Measurements from ENCODE around the gene DIPK1A.
A peak's percentile ranks its signal among the peaks of the same experiment; 100 is the strongest.
"Not testable (repeated sequence)": the region's sequence is repeated elsewhere in the genome, so short reads cannot be mapped to it uniquely, and the experiment has no call there.

DIPK1A gene

DNA sequence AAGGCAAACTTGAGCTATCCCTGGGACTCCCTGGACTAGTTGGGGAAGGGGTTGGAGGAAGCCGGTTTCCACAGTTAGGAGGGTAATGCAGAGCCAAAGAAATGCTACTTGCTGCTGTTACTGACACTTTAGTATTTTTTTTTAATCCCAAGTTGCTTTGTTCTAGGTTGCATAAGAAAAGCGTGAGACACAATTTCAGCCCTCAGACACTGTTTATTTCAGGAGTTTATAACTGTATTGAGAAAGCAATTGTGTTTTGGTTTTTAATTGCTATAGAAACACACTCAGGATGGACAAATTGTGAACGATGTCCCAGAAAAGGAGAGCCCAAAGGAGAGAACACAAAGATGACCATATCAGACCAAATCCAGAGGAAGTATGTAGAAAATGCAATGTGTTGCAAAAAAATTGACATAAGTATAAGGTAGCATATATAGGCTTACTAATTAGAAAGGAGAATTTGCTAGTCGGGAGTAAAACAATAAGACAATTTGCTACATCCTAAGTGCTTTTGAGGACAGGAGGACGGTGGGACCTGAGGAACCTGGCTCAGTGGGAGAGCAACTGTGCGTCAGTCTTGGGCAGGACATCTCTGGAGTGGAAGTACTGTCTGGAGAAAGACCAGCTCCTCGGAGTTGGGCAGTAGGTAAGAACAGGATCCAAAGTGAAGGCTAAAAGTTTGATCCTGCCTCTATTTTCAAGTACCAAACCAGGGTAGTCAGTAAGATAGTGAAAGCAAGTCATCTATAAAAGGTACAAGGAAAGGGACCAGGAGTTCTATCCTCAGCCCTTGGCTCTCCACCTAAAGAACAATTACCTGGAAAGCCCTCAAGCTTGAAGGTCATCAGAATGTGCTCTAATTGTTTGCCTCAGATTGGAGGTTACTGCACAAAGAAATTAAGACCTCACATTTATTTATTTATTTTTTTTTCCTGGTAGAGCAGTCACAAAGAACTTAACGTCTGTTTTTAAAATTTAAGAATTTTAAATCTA is 39.9 kb downstream of the DIPK1A start:
- no peak for DNase-seq (ENCODE audit: low read depth in 2 of 2)

DNA sequence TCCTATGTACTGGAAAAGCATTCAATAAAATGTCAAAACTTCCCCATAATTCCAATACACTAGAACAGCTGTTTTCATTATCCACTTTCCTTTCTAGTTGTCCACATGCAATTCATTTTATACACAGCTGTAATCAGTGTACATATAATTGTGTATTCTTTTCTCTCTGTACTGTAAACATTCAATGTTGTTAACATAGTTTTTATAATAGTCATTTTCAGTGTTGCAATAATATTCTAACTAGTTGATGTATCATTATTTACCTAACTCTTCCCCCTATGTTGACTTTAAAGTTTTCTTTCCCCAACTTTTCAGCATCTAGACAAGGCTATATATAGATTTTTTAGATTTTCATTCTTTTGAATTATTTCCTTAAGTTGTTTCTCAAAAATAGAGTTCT is 44.4 kb downstream of the DIPK1A start:
- DNase-seq (ENCODE audit: low read depth in 2 of 2) = no peak

DNA sequence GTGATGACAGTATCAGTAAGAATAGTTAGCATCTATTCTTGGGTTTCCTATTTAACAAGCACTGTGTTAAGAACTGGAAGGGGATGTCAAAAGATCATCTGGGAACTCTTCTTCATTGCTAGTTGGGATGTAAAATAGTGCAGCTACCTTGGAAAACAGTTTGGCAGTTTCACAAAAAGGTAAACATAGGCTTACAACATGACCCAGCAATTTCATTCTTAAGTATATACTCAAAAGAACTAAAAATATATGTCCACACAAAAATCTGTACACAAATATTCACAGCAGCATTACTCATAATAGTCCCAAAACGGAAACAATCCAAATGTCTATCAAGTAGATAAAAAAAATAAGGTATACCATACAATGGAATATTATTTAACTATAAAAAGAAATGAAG is 45.7 kb downstream of the DIPK1A start:
- no peak for DNase-seq (ENCODE audit: low read depth in 2 of 2)

DNA sequence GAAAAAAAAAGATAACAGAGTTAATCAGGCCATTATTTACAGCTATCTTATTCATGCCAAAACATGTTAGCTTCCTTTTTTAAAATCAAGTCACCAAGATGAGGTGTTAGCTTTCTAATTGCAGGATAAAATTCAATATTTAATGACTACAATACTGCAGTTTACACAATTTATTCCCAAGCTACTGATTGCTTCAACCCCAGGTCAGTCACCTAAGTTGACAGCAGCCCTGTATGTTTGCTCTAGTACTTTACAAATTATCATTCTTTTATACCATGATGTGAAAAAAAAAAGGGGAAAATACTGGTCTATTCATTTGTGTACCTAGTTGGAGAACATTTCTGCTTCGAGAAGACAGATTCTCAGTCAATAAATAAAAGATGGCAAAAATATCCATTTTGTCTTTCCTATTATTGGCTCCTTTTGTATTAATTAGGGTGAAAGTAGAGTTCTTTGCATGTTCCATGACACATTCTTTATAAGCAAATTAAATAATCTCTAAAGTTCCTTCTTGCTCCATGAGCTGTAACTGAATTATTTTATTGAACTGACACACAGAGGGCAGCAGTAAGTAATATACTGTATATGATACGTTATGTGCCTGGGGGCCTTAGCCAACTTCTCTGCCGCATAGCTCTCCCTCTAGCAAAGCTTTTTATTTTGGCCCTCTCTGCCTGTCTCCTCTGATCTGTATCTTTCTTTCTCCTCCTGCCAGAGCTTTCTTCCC is 48.0 kb downstream of the DIPK1A start:
- no peak for DNase-seq (ENCODE audit: low read depth in 2 of 2)

DNA sequence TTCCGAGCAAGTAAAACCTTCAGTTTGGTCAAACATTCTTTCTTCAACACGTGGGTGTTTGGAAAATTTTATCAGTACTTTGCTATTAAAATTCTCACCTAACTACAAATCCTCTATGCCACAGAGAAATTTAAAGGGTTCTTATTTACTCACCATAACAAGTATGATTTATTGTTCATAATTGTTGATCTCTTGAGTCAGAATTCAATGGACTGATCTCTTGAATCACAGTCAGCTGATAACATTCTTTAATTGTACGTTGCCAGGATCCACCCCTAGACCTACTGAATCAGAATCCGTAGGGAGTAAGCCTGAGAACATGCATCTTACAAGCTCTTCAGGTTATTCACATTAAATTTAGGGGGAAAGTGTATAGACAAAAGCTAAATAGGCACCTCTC is 51.2 kb downstream of the DIPK1A start:
- no peak for DNase-seq (ENCODE audit: low read depth in 2 of 2)

DNA sequence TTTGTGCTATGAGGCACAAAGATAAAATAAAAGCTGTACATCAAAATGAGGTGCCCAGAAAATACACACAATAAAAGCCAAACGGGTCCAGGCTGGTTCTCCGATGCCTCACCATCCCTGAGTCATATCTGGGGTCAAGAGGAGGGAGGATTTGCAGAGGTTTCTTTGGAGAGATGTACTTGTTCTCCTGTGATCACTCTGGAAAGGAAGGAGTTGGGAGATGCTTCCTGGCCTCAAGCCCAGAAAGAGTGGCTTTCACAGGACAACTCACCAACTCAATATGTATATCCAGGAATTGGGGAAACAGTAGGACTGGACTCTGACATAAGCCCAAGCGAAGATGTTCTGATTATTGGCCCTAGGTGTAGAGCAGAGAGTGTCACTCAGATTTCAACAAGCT is 51.9 kb downstream of the DIPK1A start:
- no peak for DNase-seq (ENCODE audit: low read depth in 2 of 2)

DNA sequence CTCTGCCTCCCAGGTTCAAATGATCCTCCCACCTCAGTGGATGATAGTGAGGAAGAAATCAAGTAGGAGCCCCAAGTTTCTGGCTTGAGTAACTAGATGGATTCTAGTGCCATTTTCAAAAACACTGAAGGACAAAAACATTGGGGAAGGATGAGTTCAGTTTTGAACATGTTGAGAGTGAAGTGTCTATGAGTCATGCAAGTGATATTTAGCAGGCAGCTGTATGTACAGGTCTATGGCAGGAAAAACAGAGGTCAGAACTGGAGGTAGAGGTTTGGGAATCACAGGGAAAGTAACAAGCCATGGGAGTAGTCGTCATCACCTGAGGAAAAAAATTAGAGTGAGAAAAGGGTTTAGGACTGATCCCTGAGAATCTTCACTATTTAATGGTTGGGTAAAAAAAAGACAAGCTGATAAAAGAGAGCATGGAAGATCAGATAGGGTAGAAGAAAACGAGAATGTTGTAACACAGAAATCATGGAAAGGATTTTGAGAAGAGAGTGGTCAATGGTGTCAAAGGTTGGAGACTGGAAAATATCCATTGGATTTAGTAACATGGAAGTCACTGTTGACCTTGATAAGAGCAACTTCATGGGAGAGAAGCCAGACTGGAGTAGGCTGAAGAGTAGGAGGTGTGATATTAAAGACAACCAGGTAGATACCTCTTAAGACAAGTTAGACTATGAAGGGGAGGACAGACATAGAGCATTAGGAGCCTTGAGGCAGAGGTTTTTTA is 53.1 kb downstream of the DIPK1A start:
- DNase-seq (ENCODE audit: low read depth in 2 of 2) = no peak

DNA sequence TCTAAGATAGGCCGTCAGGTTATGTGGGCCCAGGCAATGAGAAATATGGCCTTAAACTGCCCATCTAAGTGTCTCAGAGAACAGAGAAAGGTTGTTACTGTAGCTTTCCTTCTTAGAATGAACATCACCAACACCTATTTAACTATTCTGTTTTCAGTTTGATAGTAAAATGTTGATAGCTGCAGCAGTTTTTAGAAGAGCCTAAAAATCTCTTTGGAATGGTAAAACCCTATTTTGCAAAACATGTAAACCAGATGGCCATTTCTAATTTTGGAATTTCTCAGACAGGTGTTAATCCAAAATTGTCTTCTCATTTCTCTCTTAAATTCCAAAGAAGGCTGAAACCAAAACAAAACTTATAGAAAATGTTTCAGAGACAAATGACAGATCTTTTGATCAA is 57.5 kb downstream of the DIPK1A start:
- DNase-seq (ENCODE audit: low read depth in 2 of 2) = no peak

DNA sequence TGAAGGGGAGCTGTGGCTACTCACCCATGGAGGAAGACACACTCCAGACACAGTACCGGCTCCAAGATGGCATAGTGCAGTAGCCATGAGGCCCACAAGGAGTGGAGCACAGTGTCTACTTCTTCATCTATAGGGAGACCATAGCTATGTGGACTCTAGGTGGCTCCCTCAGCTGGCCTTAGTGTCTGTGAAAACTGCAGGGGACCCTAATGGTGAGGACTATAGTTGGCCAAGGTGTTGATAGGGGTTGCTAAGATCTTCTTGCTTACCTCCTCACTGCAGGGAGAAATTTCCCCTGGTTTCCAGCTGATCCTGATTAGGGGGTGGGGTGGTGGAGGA is 58.9 kb downstream of the DIPK1A start:
- DNase-seq (ENCODE audit: low read depth in 2 of 2) = no peak

DNA sequence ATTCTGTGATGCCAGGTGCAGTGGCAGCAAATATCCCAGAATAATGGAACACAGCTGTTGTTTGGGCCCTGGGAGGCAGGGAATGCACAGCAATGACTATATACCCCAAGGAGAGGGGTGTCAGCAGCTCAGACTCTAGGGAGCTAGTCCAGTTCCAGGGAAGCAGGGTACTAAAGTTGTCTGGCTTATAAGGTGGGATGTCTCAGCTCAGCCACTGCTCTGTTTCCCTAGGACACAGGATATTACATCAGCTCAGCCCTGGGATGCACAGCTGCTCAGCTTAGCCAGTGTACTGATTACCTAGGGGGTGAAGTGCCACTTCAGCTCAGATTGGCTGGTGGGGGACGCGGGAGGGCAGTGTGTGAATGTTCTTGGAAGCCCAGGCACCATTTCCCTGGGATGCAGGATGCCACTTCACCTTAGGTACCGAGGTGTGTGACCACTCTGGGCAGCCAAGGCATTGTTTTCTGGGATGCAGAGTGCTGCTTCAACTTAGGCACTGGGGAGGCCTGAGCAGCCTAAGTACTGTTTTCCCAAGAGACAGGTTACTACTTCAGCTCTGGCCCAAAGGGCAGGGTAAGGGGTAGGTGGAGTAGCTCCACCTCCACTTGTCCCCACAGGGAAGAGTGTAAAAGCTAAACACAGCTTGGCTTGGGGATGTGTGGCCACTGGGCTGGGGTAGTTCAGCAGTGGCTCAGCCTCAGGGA is 59.4 kb downstream of the DIPK1A start:
- DNase-seq (ENCODE audit: low read depth in 2 of 2) = no peak

DNA sequence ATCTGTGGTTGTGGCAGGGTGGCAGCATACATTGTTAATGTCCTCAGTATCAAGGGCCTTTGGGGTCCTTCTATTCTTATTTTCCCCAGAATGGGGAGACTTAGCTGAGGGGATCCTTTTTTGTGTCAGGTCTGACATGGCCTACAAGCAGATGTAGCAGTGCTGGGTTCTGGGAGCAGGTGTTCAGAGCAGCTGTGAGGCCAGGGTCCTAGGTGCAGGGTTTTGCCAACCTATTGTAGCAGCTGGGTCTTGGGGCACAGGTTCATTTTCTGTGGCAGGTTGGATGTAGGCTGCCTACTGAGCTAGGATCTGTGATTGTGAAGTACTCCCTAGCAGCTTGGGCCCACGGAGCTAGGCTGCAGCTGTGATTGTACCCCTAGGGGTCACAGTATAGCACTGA is 60.1 kb downstream of the DIPK1A start:
- no peak for DNase-seq (ENCODE audit: low read depth in 2 of 2)

DNA sequence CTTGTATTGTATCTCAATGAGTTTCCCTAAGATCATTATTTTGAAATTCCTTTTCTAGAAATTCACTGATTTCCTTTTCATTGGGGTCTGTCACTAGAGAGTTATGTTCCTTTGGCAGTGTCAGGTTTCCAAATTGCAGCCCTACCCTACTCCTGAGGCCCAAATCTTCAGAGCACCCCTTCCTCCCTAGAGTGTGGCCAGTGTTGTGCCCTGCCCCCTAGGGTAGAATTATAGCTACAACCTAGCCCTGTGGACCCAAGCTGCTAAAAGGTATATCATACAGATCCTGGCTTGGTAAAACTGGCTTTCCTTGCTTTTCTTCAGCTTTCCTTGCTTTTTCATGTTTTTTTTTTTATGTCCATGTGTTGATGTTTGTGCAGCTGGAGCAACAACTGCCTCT is 60.7 kb downstream of the DIPK1A start:
- DNase-seq (ENCODE audit: low read depth in 2 of 2) = no peak

DNA sequence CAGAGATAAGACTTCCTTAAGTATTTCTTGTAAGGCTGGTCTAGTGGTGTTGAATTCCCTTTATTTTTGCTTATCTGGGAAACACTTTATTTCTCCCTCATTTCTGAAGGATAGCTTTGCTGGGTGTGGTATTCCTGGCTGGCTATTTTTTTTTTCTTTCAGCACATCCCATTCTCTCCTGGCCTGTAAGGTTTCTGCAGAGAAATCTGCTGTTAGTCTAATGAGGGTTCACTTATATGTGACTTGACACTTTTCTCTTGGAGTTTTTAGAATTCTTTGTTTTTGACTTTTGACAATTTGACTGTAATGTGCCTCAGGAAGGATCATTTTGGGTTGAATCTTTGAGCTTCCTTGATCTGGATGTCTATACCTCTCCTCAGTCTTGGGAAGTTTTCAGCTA is 61.5 kb downstream of the DIPK1A start:
- DNase-seq (ENCODE audit: low read depth in 2 of 2) = no peak

DNA sequence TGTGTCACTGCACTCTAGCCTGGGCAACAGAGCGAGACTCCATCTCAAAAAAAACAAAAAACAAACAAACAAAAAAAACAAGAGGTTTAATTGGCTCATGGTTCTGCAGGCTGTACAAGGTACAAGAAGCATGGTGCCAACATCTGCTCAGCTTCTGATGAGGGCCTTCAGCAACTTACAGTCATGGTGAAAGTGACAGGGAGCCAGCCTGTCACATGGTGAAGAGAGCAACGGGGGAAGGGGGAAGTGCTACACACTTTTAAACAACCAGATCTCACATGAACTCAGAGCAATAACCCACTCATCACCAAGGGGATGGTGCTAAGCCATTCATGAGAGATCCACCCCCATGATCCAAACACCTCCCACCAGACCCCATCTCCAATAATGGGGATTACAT is 63.2 kb downstream of the DIPK1A start:
- not testable (repeated sequence) for DNase-seq (ENCODE audit: low read depth in 2 of 2)

DNA sequence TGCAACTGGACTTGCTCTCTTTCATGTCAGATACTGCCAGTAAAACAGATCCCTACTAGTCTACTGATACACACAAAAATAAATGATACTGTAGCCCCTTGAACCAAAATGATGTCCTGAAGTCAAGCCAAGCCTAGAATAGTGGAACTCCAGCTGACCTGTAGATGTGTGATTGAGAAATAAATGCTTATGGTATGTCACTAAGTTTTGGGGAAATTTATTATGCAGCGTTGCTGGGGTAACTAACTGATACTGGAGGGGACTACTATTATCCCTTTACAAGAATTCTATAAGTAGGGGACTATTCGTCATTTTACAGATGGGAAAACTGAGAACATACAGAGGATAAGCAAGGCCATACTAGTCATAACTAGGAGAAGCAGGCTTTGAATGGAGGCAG is 73.8 kb downstream of the DIPK1A start:
- no peak for DNase-seq (ENCODE audit: low read depth in 2 of 2)

DNA sequence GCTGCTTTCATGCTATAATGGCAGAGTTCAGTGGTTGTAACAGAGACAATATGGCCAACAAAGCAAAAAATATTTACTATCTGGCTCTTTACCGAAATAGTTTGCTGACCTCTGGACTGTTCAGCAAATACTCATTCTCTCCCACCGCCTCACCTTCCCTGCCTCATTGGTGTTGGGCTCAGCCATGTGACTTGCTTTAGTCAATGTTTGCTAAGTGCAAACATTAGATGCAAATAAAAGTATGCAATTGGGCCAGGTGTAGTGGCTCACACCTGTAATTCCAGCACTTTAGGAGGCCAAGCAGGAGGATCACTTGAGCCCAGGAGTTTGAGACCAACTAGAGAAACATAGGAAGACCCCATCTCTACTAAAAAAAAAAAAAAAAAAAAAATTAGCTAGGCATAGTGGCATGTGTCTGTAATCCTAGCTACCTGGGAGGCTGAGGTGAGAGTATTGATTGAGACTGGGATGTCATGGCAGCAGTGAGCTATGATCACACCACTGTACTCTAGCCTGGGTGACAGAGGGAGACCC is 74.3 kb downstream of the DIPK1A start:
- no peak for DNase-seq (ENCODE audit: low read depth in 2 of 2)

DNA sequence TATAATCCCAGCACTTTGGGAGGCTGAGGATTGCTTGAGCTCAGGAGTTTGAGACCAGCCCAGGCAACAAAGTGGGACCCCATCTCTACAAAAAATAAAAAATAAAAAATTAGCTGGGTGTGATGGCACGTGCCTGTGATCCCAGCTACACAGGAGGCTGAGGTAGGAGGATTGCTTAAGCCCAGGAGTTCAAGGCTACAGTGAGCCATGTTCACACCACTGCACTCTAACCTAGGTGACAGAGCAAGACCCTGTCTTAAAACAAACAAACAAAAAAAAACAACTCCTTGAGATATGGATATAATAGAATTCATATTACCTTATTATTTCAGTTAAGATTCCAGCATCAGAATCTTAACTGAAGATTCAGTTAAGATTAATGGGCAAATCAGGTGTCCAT is 77.1 kb downstream of the DIPK1A start:
- DNase-seq (ENCODE audit: low read depth in 2 of 2) = no peak

DNA sequence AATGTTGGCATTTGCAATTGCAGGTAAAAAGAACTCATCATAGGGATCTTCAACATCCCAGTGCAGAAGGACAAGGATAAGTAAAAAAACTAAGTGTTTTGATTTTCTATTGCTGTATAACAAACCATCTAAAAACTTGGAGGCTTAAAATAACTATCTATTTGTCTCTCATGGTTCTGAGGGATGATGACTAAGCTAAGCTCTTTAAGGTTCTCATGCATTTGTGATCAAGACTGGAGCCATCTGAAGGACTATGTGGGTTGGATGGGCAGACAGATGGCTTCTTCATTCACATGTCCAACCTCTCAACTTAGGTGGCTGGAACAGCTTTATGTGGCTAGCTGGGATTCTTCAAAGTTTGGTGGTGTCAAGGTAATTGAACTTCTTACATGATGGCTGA is 78.0 kb downstream of the DIPK1A start:
- DNase-seq (ENCODE audit: low read depth in 2 of 2) = no peak

DNA sequence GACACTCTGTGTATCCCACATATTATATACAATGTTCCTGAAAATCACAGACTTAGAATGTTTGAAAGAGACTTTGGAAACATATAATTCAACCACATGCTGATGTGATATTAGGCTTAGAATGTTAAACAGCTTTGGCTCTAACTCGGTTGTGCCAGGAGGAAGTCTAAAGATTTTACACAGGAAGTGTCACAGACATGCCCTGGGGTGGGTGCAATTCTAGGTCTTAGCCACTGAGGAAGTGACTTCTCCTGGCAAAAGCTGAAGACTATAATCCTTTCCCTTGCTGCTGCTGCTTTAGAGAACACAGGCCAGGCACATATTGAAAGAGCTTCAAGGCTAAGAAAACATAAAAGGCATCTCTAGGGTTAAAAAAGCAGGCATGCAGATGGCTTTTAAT is 78.4 kb downstream of the DIPK1A start:
- DNase-seq (ENCODE audit: low read depth in 2 of 2) = peak; percentile 22 to 29

DNA sequence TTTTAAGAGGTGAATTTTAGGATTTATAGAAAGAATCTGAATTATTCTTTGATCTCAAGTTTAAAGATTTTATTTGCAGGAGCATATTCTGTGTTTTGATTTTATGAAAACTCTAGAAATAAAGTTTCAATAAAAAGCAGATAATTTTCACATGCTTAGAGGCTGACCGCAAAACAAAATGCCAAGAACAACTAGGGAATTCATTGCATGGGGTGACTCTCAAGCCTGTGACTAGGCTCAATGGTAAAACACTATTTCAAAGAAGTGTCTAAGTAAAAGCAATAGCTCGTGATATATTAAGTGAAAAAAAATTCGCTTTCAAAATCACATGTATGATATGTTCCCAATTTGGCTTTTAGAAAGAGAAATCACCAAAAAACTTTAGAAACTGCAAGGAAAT is 79.9 kb downstream of the DIPK1A start:
- DNase-seq (ENCODE audit: low read depth in 2 of 2) = no peak

DNA sequence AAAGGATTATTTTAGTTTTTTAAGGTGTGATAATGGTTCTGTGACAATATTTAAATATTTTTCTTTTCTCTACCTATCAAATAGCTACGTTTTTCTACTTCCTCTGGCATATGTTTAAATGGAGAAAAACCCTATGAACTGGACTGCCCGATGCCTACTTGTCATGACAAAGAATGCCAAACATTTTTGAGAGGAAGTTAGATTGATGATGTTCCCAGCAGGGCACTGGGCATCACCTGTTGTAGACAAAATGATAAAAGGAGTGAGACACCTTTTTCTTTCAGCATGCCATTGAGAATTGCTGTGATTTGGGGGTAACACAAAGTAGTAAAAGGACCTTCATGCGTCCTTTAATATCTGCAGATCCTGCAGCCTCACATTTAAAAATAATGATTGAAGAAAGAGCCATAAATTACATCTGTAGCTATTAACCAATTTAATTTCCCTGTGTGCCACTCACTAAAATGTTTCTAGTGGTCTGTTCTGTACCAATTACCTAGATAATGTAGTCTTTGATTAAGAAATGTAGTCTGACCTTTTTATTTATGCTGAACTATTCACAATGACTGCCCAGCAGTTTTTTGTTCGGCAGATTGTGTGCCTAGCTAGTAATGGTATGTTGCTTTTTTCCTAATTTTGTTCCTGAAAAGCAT is 81.8 kb downstream of the DIPK1A start:
- no peak for DNase-seq (ENCODE audit: low read depth in 2 of 2)
